ENCODE measurements around the gene SZRD1. TPM values are rescaled to one million over a fixed set of nuclear protein-coding genes. Genes with fewer than 3 reads are reported as not detected.

Gene SZRD1
- total RNA-seq, 4 donors from 2014 or later, result 41.7 to 88.4 (median 50.4) TPM

- TF ChIP-seq CTCF (IDR thresholded peaks at IDR 0.05; ENCODE audit: low read depth), result no peak
Observed at GRCh38 chr1:16372535-16373285, 5.7 kb downstream of the SZRD1 start.

DNA sequence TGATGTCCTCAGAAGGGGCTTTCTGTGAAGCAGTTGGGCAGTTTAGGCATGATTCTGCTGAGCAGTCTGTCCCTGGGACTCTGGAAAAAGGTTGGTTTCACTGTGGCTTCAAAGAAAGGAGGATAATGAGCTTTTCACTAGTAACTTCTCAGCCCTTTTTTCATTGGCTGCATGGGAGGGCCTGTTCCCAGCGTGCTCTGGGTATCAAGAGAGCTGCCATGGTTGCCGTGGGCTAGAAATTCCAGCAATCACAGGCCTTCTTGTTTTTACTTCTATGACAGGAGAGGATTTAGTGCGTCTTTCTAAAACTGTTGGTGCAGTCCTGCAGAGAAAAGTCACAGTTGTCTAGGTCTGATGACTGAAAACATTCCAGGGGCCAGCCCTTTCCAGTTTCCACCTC lies 7.2 kb downstream of the SZRD1 start:
- TF ChIP-seq CTCF (IDR thresholded peaks at IDR 0.05; ENCODE audit: low read depth), result no peak

- no peak for TF ChIP-seq CTCF (IDR thresholded peaks at IDR 0.05; ENCODE audit: low read depth)
Observed at GRCh38 chr1:16375521-16376340, 8.7 kb downstream of the SZRD1 start.

GRCh38 chr1:16376971-16377370 lies 9.9 kb downstream of the SZRD1 start:
- no peak for TF ChIP-seq CTCF (IDR thresholded peaks at IDR 0.05; ENCODE audit: low read depth)

GRCh38 chr1:16378443-16378842 lies 11.4 kb downstream of the SZRD1 start:
- TF ChIP-seq CTCF (IDR thresholded peaks at IDR 0.05; ENCODE audit: low read depth), result no peak

GRCh38 chr1:16380868-16381267 lies 13.8 kb downstream of the SZRD1 start:
- TF ChIP-seq CTCF (IDR thresholded peaks at IDR 0.05; ENCODE audit: low read depth), result no peak

GRCh38 chr1:16383888-16384287 lies 16.8 kb downstream of the SZRD1 start:
- no peak for TF ChIP-seq CTCF (IDR thresholded peaks at IDR 0.05; ENCODE audit: low read depth)

Measured in subcutaneous adipose tissue (tissue), 4 donors.